ENCODE measurements around the gene KEAP1. TPM values are rescaled to one million over a fixed set of nuclear protein-coding genes. Genes with fewer than 3 reads are reported as not detected.

KEAP1 gene
- total and polyA plus RNA-seq, 2 of the 8 experiments (the other 6 are each of a cell fraction or from before 2014, with no cell fraction given), result 80.6 to 106 TPM

- H3K79me2 ChIP-seq (ENCODE audit: control insufficient read depth in 1 of 2, insufficient read depth in 2 of 2, low read length in 2 of 2), result no peaks in the 10 kb centered on the region
- FAIRE-seq (no peak), DNase-seq (ENCODE audit: low read depth in 1 of 2, low spot score in 2 of 2) (peak in 1 of 2 experiments; percentile 48)
- H4K91ac ChIP-seq (replicated peaks; ENCODE audit: insufficient read length, low read length), result no peak overlapping the region
- peak overlapping the region; percentile 46; the same call in 1 of the 2 replicates for H2BK12ac ChIP-seq (ENCODE audit: low read depth, low read length)
- CTCF ChIA-PET (ENCODE audit: partially characterized antibody), result interaction anchor here (0.7 to 1.6 kb wide), 2 partner anchors 27 to 55 kb away, joined by 3 to 6 read pairs; partner anchors contain the start of gene CDKN2D
- H3K27ac ChIP-seq (ENCODE audit: low read depth, low read length), result no peak overlapping the region
- H4K5ac ChIP-seq (ENCODE audit: insufficient read length, low read depth, low read length), result no peak overlapping the region
- H3K36me3 ChIP-seq (ENCODE audit: control insufficient read depth in 2 of 4, insufficient read depth in 4 of 4, low read length in 3 of 4), result no peaks in the 10 kb centered on the region
- no peak overlapping the region for H2BK120ac ChIP-seq (replicated peaks; ENCODE audit: low read depth, low read length)
- peak overlapping the region; percentile 95; the same call in 1 of the 2 replicates for H2BK15ac ChIP-seq (ENCODE audit: low read length)
- no peak overlapping the region for H2AK5ac ChIP-seq (ENCODE audit: low read depth, low read length)
- peak overlapping the region; percentile 68 to 94 for H3K4me2 ChIP-seq (ENCODE audit: insufficient read depth in 1 of 2, low read depth in 2 of 2, low read length in 2 of 2)
- no peak overlapping the region for H2BK5ac ChIP-seq (ENCODE audit: low read depth, low read length)
- no peak overlapping the region for H3K4ac ChIP-seq (replicated peaks; ENCODE audit: insufficient read length, low read depth, low read length)
- H3K23me2 ChIP-seq (ENCODE audit: low read depth, low read length), result peaks cover 30% of the 10 kb centered on the region
- 0 out of 7 replicates have a peak overlapping the region, but pooled peaks of 1 of the 4 experiments have one; percentile 31 for H3K9ac ChIP-seq (replicated peaks in 1 of 4; ENCODE audit: extremely low read depth in 1 of 4, low read depth in 3 of 4, low read length in 3 of 4)
- peak overlapping the region; percentile 72; the same call in 1 of the 2 replicates for H3K18ac ChIP-seq (ENCODE audit: extremely low read depth, low read length)
- H2BK20ac ChIP-seq (ENCODE audit: low read length), result peak overlapping the region; percentile 72; the same call in 1 of the 2 replicates
- peak overlapping the region; percentile 27 to 59 (median 56) for H3K4me3 ChIP-seq (ENCODE audit: extremely low read depth in 1 of 4, insufficient read depth in 2 of 4, low read depth in 3 of 4, low read length in 4 of 4)
- POLR2A ChIA-PET (ENCODE audit: partially characterized antibody), result interaction anchor here (0.6 to 1.5 kb wide), 3 partner anchors 12 to 54 kb away, joined by 3 to 4 read pairs (median 3); partner anchors contain the start of genes CDKN2D and KEAP1
- peak overlapping the region; percentile 84; the same call in 1 of the 2 replicates for H2AFZ ChIP-seq (ENCODE audit: low read length)
- no peaks in the 10 kb centered on the region for H3K9me3 ChIP-seq (ENCODE audit: insufficient read depth in 2 of 2, low read depth in 1 of 2, low read length in 1 of 2)
- peak overlapping the region; percentile 85; the same call in 1 of the 2 replicates for H4K8ac ChIP-seq (ENCODE audit: extremely low read depth, insufficient read depth, low read length)
- peaks cover 0 to 33% (median 14%) of the 10 kb centered on the region in 4 experiments; a peak in 6 of 7 replicates for H3K4me1 ChIP-seq (replicated peaks in 1 of 4; ENCODE audit: control insufficient read depth in 3 of 4, insufficient read depth in 4 of 4, low read length in 3 of 4)
- peaks cover 3 to 8% of the 10 kb centered on the region in 2 experiments for H4K20me1 ChIP-seq (replicated peaks in 1 of 2; ENCODE audit: control insufficient read depth in 1 of 2, insufficient read depth in 2 of 2, low read length in 2 of 2)
- H3K56ac ChIP-seq (replicated peaks; ENCODE audit: insufficient read length, low read depth, low read length), result no peak overlapping the region
- peaks cover 43 to 70% (median 66%) of the 10 kb centered on the region in 4 experiments; a peak in 6 of 7 replicates for H3K27me3 ChIP-seq (replicated peaks in 1 of 4; ENCODE audit: control insufficient read depth in 3 of 4, extremely low read depth in 1 of 4, insufficient read depth in 3 of 4, low read length in 3 of 4)
- WGBS, 2 experiments (ENCODE audit: extremely low coverage in 1 of 2, insufficient coverage in 1 of 2, insufficient read length in 1 of 2, insufficient replicate concordance in 2 of 2, low coverage in 1 of 2, low lambda C conversion rate in 2 of 2, missing lambda C conversion rate in 1 of 2), result 6% methylated on average over 99 of the region's 107 CpGs; no CpG with 5 or more reads in 1 of the 2 experiments
- no peaks in the 10 kb centered on the region; the same call in 1 of the 2 replicates for H3K79me1 ChIP-seq (ENCODE audit: low read depth, low read length)
- H3K14ac ChIP-seq (ENCODE audit: insufficient read length), result no peak overlapping the region
- H3K23ac ChIP-seq (ENCODE audit: insufficient read length), result no peak overlapping the region
- TF ChIP-seq KDM4A (IDR thresholded peaks at IDR 0.05; ENCODE audit: low read depth, low read length, severe bottlenecking) (peak; percentile 75), TAF1 (IDR thresholded peaks at IDR 0.05; ENCODE audit: low read depth, low read length) (0 out of 2 replicates have a peak, but pooled peaks have one; percentile 8), SIRT6 (IDR thresholded peaks at IDR 0.05; ENCODE audit: low read length) (no peak), SP1 (IDR thresholded peaks at IDR 0.05; ENCODE audit: low read depth, low read length) (no peak), SUZ12 (IDR thresholded peaks at IDR 0.05; ENCODE audit: low read length) (peak; percentile 92), TCF12 (IDR thresholded peaks at IDR 0.05; ENCODE audit: low read depth, low read length) (0 out of 2 replicates have a peak, but pooled peaks have one; percentile 5), NANOG (IDR thresholded peaks at IDR 0.05; ENCODE audit: insufficient read depth, low read depth, low read length, poor library complexity, severe bottlenecking) (no peak), NRF1 (IDR thresholded peaks at IDR 0.05; ENCODE audit: low read depth, low read length) (peak; percentile 35; the same call in 1 of the 2 replicates), RXRA (IDR thresholded peaks at IDR 0.05; ENCODE audit: insufficient read depth, low read depth, low read length) (no peak), SIX5 (IDR thresholded peaks at IDR 0.05; ENCODE audit: low read depth, low read length) (no peak)
Observed at GRCh38 chr19:10514211-10515145, 11.3 kb upstream of the KEAP1 start.

All from H1 (cell line).